Activated CD8-positive, alpha-beta memory T cell treated with anti-CD3 and anti-CD28 coated beads for 24 hours (primary cell): Measurements from ENCODE around the gene ZCWPW1.
"Not testable (repeated sequence)": the region's sequence is repeated elsewhere in the genome, so short reads cannot be mapped to it uniquely, and the experiment has no call there.

ENCODE experiments used
- DNase-seq: peaks from one replicate; pipeline ENCODE4 v3.0.0-alpha.2; 2020

The ZCWPW1 gene

GRCh38 chr7:100455206-100455605, 26.7 kb upstream of the ZCWPW1 start:
- no peak for DNase-seq

DNA sequence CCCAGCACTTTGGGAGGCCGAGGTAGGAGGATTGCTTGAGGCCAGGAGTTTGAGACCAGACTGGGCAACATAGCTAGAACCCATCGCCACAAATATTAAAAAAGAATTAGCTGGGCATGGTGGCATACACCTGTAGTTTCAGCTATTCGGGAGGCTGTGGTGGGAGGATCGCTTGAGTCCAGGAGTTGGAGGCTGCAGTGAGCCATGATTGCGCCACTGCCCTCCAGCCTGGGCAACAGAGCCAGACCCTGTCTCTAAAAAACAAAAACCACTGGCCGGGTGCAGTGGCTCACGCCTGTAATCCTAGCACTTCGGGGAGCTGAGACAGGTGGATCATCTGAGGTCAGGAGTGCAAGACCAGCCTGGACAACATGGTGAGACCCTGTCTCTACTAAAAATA, 25.4 kb upstream of the ZCWPW1 start:
- not testable (repeated sequence) for DNase-seq

GRCh38 chr7:100452513-100452912, 24.0 kb upstream of the ZCWPW1 start:
- DNase-seq: no peak

- no peak for DNase-seq
These were observed 20.8 kb upstream of the ZCWPW1 start for GRCh38 chr7:100449190-100449795.

GRCh38 chr7:100447363-100447762, 18.9 kb upstream of the ZCWPW1 start:
- not testable (repeated sequence) for DNase-seq

DNA sequence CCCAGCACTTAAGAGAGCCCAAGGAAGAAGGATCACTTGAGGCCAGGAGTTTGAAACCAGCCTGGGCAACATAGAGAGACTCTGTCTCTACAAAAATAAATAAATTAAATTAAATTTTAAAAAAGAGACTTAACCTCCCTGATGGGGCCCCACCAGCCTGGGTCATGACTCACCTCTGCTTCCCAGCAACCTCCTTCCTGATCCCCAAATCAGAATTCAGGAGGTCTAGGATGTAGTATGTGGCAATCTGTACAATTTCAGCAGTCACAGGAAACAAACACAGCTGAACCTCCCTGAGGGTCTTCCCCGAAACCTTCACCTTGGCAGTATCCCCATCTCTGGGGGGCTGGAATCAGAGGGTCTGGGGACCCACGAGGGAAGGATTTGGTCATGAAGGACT, 17.5 kb upstream of the ZCWPW1 start:
- no peak for DNase-seq

DNA sequence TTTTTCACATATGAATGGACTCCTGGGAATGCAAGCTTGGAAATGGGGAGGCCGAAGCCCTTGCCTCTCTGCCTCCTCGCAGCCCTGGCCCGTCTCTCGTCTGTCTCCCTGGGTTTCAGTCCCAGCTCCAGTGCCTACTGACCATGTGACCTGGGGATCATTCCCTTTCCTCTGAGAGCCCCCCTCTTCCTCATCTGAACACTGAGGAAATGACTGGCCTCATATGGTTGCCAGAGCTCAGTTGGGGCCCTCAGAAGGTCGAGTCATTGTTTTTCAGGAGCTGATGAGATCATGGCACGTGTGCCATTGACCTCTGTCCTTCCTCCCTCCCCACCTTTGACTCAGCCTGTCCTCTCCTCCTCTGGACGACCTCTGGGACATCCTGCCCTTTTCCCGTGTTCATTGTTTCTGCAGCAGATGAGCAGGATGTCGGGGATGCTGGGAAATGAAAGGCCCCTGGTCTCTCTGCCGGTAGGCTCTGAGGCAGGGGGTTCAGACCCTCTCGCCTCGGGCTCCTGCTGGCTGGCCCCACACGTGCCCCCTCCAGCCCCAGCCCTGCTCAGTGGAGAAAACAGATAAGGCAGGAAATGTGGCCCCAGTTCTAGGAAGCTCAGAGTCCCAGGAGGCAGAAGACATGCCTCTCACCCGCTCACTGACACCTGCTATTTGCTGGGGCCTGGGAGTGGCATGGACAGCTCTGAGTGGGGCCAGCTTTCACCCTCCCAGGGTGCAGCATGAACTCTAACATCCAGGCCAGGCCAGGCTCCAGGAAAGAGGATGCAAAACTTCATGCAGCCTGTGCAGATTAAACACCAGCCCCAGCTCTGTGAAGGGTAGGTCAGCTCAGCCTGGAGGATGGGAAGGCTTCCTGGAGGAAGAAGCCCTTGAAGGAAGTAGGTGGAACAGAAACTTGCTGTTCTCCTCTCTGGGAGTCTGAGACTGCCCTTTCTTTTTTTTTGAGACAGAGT, 16.1 kb upstream of the ZCWPW1 start:
- no peak for DNase-seq

DNA sequence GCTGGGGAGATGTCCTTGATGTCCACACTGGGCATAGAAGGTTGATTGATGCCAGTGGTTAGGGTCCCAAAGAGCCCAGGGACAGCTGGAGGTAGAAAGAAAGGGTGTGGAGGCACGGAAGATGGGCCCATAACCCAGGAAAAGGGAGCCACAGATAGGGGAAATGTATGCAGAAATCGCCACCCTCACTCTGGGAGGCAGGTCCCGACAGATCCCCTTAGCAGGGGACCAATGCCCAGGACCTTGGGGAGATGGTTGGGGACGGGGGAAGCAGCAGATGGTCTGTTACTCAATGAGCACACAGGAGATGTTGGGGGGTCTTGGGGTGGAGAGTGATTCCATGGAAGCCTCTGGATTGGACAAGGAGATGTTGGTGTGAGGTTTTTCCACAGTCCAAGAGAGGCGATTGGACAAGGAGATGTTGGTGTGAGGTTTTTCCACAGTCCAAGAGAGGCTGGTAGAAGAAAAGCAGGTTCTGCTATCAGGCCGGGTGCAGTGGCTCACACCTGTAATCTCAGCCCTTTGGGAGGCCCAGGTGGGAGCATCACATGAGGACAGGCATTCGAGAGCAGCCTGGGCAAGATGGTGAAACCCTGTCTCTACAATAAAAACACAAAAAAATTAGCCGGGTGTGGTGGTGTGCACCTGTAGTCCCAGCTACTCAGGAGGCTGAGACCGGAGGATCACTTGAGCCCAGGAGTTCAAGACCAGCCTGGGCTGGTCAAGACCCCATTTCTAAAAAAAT, 14.8 kb upstream of the ZCWPW1 start:
- no peak for DNase-seq

DNA sequence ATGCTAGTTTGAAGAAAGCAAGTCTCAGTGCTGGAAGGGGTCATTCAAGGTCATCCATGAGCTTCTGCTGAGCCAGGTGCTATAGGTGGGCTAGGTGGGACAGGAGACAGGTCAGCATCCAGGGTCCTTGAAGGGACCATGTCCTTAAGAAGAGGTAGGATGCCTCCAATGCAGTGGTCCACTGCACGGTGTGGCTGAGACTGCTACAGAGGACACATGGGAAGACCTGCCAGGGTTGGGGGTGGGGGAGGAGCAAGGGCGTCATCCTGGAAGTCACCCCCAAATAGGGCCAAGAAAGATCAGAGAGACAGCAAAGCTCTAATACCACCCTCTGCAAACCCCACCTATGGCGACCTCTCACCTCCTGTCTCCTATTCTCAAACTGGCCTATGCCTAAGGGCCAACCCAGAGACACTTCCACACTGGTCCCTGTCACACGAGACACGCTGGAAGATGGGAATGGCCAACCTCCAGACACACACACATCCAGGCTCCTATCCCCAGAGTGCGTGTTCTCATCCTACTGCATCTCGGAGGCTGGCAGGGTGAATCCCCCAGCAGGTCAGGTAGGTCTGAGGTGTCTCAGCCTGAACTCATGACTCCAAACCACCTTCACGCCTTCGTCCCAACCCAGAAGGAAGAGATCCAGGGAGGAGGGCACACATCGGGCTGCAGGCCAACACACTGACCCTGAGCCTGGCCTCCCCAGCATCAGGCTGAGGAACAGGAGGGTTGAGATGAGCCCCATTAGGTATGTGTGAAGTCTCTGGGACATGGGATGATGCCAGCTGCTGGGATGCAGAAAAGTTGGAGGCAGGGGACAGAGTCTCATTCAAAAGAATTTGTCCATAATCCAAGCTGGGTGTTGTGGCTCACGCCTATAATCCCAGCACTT, 13.4 kb upstream of the ZCWPW1 start:
- no peak for DNase-seq

DNA sequence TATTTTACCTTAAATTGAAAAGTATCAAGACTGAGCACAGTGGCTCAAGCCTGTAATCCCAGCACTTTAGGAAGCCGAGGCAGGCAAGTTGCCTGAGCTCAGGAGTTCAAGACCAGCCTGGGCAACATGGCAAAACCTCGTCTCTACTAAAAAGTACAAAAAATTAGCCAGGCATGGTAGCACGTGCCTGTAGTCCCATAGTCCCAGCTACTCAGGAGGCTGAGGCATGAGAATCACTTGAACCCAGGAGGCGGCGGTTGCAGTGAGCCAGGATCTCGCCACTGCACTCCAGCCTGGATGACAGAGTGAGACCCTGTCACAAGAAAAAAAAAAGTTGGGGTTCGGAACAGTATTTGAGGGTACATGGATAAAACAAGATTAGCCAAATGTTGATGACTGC, 10.7 kb upstream of the ZCWPW1 start:
- DNase-seq: not testable (repeated sequence)

- not testable (repeated sequence) for DNase-seq
These were observed 10.2 kb upstream of the ZCWPW1 start for GRCh38 chr7:100438731-100439130.

DNA sequence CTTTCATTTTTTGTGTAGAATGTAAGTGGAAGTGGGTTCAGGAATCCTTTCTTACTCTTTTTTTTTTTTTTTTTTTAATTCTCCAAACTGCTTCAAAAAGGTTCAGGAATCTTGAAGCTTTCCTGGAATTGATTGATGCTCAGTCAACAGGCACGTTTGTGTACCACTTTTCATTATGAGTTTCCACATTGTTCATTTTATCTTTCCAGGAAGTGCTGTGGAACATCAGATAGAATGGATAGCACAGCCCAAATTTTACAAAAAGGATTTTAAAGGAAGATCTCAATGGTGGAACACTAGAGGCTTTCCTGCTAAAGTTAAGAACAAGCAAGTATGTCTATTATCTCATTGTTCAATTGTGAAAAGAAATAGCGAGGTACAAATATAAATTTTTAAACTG, 9.7 kb upstream of the ZCWPW1 start:
- DNase-seq: no peak

- no peak for DNase-seq
These were observed 8.9 kb upstream of the ZCWPW1 start for GRCh38 chr7:100437150-100438100.

DNA sequence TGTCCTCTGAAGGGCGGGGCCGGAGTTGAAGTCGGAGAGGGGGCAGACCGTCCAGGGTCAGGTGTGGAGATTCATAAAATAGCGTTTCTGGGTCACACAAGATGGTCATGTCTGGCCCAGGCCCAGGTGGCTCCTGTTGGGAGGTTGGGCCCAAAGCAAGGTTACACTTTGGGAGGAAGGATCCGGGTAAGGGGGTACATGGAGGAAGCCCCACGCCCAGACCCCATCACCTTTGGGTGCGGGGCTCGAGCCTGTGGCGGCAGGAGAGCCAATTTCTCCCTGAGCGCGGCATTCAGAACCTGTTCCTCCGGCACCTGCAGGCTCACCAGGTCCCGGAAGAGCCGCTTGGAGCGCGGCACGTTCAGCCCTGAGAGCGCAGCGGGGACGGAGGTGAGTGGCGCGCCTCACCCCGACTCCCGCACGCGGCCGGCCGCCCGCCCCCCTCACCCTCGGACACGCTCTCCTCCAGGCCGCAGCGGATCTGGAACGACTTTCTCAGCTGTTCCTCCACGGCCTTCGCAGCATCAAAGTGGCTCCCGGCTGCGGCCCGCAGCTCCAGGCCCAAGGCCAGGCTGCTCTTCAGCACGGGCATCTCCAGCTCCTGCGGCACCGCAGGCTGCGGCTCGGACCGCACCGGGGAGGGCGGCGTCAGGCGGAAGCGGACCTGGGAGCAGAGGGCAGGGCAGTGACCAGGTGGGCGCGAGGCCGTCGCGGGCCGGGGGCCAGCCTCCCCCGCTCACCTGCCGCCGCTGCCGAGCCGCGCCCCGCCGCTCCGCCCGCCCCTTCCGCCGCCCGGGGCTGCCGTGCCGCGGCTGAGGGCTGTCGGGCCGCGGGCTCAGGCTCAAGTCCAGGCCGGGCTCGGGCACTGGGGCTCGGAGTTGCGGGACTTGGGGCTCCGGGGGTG, 7.2 kb upstream of the ZCWPW1 start:
- DNase-seq: peak; percentile 79

DNA sequence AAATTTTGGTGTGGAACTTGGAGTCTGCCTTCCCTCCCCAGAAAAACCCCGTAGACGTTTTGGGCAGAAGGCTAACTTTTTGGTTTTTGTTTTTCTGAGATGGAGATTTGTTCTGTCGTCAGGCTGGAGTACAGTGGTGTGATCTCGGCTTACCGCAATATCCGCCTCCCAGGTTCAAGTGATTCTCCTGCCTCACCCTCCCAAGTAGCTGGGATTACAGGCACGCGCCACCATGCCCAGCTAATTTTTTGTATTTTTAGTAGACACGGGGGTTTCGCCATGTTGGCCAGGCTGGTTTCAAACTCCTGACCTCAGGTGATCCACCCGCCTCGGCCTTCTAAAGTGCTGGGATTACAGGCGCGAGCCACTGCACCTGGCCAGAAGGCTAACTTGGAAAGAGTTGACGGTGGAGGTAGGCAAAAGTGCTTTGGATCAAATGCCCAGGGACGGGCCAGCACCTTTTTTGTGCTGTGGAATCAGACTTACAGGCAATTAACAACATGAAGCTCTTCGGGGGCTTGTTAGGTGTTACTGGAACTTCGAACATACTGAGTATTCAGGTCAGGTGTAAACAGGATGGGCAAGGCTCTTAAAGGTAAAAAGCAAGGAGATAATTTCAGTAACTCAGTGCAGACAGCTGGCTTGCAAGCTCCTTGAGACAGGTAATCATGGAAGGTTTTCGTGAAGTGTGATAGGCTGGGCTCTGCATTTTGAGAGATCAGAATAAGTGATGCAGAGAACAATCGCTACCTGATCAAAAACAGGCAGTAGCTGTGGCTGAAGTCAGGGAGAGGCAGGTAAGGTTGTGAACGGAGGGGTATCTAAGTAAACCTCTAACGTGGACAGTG, 6.0 kb upstream of the ZCWPW1 start:
- DNase-seq: peak; percentile 57

DNA sequence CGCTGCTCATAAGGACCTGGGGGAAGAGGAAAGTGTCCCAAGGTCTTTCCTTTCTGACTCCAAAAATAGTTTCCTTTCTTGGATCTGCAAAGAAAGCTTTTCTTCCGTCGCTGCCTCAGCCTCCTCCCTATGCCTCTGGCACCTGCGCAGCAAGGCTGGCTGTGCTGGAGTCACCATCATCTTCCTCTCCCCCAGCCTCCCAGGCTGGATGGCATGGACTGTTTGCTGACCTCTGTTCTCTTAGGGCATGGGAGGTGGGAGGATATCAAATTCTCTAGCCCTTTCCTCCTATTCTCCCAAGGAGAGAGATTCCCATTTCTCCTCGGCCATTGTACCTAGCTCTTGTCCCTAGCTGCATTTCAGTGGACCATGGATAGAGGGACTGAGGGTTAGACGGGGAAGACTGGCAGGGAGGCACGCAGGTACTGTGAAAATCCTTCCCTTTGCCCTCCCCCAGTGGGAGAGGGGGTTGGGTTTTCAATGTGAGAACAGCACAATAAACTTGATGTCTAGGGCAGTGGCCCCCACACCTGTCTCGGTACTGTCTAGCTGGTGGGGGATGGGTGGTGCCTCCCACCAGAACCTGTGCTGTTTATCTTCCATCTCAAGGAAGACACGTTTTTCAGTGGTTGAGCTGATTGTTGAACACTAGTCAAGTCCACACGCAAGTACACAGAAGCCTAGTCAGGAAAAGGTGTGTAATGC, 5.2 kb upstream of the ZCWPW1 start:
- DNase-seq: peak; percentile 54

- no peak for DNase-seq
These were observed 4.7 kb upstream of the ZCWPW1 start for GRCh38 chr7:100433276-100433591.

DNA sequence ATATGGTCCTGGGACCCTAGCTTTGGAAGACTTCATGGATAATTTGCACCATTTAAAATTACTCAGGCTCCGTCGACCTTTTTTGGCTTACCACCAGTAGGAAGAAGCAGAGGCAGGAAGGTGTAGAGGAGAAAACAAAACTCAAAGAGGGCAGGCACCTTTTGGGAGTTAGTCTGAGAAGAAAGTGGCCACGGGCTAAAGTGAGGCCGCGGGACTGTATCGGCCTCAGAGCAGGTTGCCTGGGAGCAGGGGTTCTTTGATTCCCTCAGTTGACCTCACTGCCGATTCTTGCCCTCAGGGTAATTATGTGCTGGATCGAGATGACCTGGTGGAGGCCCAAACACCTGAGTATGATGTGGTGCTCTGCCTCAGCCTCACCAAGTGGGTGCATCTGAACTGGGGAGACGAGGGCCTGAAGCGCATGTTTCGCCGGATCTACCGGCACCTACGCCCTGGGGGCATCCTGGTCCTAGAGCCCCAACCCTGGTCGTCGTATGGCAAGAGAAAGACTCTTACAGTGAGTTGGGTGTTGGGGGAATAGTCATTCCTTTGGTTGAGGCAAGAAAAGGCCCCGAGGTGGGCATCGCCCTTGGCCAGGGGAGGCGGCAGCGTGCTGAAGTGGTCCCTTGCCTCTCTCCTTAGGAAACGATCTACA, 4.2 kb upstream of the ZCWPW1 start:
- DNase-seq: no peak
